Thoracic aorta (tissue), 2 donors: ENCODE data around the gene TC2N. TPM values are rescaled to one million over a fixed set of nuclear protein-coding genes. Genes with fewer than 3 reads are reported as not detected.

Experiments used
- ATAC-seq: fragments of 150-250 bp; one replicate; pipeline ENCODE4 v1.8.0; 2017; ENCODE audit warnings: low read depth; ENCODE audit not compliant: insufficient number of reproducible peaks, low FRiP score
- DNase-seq: peaks from one replicate; pipeline ENCODE4 v3.0.0-alpha.2; 2020; ENCODE audit warnings: low spot score
- H3K27ac ChIP-seq, 2 donors: fragments of 200-600 bp; sonication (generic); 1 replicate in 1 of 2; 2 replicates in 1 of 2; pipeline ENCODE4 v1.5.1; 2016; ENCODE audit warnings: mild to moderate bottlenecking in 2 of 2, moderate library complexity in 2 of 2
- H3K27me3 ChIP-seq: fragments of 200-600 bp; sonication (generic); replicated peaks from 2 replicates; pipeline ENCODE4 v1.6.0; 2016; ENCODE audit warnings: mild to moderate bottlenecking; ENCODE audit not compliant: insufficient read depth
- H3K36me3 ChIP-seq: fragments of 200-600 bp; sonication (generic); one replicate; pipeline ENCODE4 v1.5.1; 2016
- H3K4me1 ChIP-seq, 2 donors: fragments of 200-600 bp; sonication (generic); 1 replicate in 1 of 2; 2 replicates in 1 of 2; pipeline versions ENCODE4 v1.5.1 to v1.6.0; 2016; ENCODE audit warnings: low read depth in 2 of 2, mild to moderate bottlenecking in 1 of 2; ENCODE audit not compliant: control insufficient read depth in 1 of 2
- H3K4me3 ChIP-seq: fragments of 200-600 bp; sonication (generic); 2 replicates; pipeline ENCODE4 v1.5.1; 2016; ENCODE audit warnings: mild to moderate bottlenecking
- H3K9me3 ChIP-seq: fragments of 200-600 bp; sonication (generic); 2 replicates; pipeline ENCODE4 v1.5.1; 2016
- total RNA-seq, 2 donors: library from RNA; depleted of rRNA; stranded (reverse); fragments of >200 nt; gene quantifications; one replicate each; pipeline versions ENCODE4 v1.1.0 to v1.2.3, GENCODE V29; 2016
- TF ChIP-seq, protein P1 (sequence below): fragments of 200-600 bp; sonication (generic); IDR thresholded peaks from one replicate; pipeline ENCODE4 v1.5.1; 2019; ENCODE audit warnings: antibody characterized with exemption

The TC2N gene
- total RNA-seq, 2 donors from 2014 or later = 146 to 172 TPM

DNA sequence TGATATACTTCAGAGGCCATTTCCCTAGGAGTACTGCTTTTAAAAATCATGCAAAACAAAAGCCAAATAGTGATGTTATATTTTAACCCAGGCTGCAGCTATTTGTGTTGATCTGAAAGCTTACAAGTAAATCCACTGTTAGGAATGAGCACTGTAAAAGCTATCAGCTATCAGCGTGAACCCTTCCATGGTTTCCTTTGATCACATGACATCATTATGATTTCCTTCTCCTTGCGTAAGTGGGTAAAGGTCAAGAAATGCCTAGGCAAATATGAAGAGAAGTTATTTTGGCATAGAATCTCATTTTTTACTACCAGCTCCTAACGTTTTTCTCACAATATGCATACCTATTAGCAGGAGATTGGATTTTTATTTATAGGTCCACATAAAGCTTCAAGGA, 86.9 kb downstream of the TC2N start:
- DNase-seq (no peak), ATAC-seq (no peak)
- TF ChIP-seq, protein P1, sequence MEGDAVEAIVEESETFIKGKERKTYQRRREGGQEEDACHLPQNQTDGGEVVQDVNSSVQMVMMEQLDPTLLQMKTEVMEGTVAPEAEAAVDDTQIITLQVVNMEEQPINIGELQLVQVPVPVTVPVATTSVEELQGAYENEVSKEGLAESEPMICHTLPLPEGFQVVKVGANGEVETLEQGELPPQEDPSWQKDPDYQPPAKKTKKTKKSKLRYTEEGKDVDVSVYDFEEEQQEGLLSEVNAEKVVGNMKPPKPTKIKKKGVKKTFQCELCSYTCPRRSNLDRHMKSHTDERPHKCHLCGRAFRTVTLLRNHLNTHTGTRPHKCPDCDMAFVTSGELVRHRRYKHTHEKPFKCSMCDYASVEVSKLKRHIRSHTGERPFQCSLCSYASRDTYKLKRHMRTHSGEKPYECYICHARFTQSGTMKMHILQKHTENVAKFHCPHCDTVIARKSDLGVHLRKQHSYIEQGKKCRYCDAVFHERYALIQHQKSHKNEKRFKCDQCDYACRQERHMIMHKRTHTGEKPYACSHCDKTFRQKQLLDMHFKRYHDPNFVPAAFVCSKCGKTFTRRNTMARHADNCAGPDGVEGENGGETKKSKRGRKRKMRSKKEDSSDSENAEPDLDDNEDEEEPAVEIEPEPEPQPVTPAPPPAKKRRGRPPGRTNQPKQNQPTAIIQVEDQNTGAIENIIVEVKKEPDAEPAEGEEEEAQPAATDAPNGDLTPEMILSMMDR = no peak
- Histone ChIP-seq H3K4me3 (no peak overlapping the region), H3K9me3 (no peaks in the 10 kb centered on the region), H3K27ac (no peak overlapping the region), H3K36me3 (peaks cover 24% of the 10 kb centered on the region), H3K4me1 (no peaks in the 10 kb centered on the region), H3K27me3 (no peaks in the 10 kb centered on the region)

- Histone ChIP-seq H3K27ac (no peak overlapping the region), H3K36me3 (peaks cover 24% of the 10 kb centered on the region), H3K27me3 (no peaks in the 10 kb centered on the region), H3K4me3 (no peak overlapping the region), H3K9me3 (no peaks in the 10 kb centered on the region), H3K4me1 (no peaks in the 10 kb centered on the region)
- TF ChIP-seq, protein P1 = no peak
- no peak for ATAC-seq
- no peak for DNase-seq
Observed at GRCh38 chr14:91778217-91778616, 89.1 kb downstream of the TC2N start.

- peaks cover 0 to 20% of the 10 kb centered on the region in 2 donors for H3K4me1 ChIP-seq
- DNase-seq (no peak), ATAC-seq (no peak)
- no peak overlapping the region for H3K27ac ChIP-seq
- no peaks in the 10 kb centered on the region for H3K27me3 ChIP-seq
- H3K36me3 ChIP-seq = peaks cover 12% of the 10 kb centered on the region
- TF ChIP-seq, protein P1 = no peak
- no peak overlapping the region for H3K4me3 ChIP-seq
- no peaks in the 10 kb centered on the region for H3K9me3 ChIP-seq
Observed at GRCh38 chr14:91774140-91775096, 92.9 kb downstream of the TC2N start.

DNA sequence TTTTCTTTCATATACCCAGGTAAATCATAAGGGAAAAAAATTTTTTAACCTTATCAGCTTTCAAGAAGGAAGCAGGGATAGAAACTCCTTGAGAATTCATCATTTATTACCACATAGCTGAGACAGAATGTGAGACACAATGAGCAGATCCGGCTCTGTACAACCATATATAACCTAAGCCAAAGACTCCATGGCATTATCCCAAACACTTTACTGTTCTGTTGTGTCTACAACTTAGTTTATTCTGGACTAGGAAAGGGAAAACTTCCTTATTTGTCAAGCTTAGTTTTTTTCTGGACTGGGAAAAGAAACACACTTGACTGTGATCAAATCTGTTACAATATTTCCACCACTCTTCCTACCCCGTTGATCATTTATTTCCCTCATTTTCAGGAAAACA, 97.2 kb downstream of the TC2N start:
- Histone ChIP-seq H3K27me3 (no peaks in the 10 kb centered on the region), H3K36me3 (no peaks in the 10 kb centered on the region), H3K27ac (peak overlapping the region; percentile 43 to 51), H3K4me1 (peaks cover 0 to 20% of the 10 kb centered on the region in 2 donors), H3K9me3 (no peaks in the 10 kb centered on the region), H3K4me3 (no peak overlapping the region)
- TF ChIP-seq, protein P1 = no peak
- DNase-seq (no peak), ATAC-seq (peak; percentile 77)

DNA sequence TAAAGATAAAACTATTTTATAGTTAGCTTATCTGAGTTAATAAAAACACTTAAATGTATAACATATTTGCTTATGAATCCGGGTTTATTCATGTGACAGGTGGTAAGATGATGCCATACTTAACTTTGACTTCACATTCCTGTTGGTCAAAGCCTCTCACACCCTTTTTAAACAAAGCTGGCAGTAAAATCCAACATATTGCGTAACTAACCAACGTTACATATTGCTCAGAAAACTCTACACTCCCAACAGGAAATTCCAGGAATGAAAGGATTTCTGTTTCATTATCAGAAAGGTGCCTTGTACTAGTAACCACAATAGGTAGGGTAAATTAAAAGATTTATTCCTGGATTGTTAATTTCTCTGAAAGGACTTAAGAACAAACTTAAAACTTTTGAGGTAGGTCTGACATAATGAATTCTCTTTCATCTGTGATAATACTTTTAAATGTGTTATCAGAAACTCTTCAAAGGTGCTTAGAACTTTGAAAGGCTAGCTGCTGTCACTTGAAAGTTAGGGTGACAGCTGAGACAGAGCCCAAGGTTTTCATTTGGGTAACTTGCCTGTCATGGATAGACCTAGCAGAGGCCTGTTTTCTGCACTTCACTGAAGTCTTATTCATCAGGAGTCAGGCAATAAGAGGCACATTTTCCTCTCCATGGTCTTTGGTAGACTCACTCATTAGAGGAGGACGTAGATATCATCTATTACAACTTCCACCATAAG, 111.6 kb downstream of the TC2N start:
- H3K36me3 ChIP-seq = no peaks in the 10 kb centered on the region
- no peak overlapping the region for H3K4me3 ChIP-seq
- DNase-seq (no peak), ATAC-seq (no peak)
- peaks cover 6 to 17% of the 10 kb centered on the region in 2 donors for H3K4me1 ChIP-seq
- H3K27ac ChIP-seq = no peak overlapping the region
- H3K27me3 ChIP-seq = no peaks in the 10 kb centered on the region
- H3K9me3 ChIP-seq = no peaks in the 10 kb centered on the region
- TF ChIP-seq, protein P1 = no peak
